Hepatocyte (in vitro differentiated cells): ENCODE results near the gene CCDC43.

Experiments
- EZH2phosphoT487 ChIP-seq: fragments of 200-600 bp; sonication (generic); IDR thresholded peaks from one replicate; pipeline ENCODE4 v1.6.1; 2018; ENCODE audit warnings: antibody characterized with exemption, mild to moderate bottlenecking, low read depth, moderate library complexity; ENCODE audit not compliant: unreplicated experiment, severe bottlenecking
- TF ChIP-seq, protein P1 (sequence below): fragments of 200-600 bp; sonication (generic); IDR thresholded peaks from 2 replicates; pipeline ENCODE4 v1.5.1; 2016; ENCODE audit warnings: antibody characterized with exemption, mild to moderate bottlenecking; ENCODE audit not compliant: poor library complexity

DNA sequence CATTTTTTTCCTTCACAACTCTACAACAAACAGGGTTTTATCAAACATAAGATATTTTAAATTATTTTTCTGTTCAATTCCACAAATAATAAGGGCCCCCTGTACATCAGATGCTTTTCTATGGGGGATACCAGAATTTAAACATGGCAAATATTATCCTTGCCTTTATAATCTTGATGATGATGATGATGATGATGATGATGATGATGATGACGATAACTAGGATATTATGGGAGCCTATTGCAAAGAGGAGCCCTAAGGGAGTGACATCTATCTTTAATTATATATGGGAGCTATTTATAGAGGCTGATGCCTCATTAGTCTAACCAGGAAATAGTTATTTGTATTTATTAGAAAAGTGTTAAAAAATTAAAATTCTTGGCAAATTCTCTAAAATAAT, 26.5 kb downstream of the CCDC43 start:
- TF ChIP-seq, protein P1, sequence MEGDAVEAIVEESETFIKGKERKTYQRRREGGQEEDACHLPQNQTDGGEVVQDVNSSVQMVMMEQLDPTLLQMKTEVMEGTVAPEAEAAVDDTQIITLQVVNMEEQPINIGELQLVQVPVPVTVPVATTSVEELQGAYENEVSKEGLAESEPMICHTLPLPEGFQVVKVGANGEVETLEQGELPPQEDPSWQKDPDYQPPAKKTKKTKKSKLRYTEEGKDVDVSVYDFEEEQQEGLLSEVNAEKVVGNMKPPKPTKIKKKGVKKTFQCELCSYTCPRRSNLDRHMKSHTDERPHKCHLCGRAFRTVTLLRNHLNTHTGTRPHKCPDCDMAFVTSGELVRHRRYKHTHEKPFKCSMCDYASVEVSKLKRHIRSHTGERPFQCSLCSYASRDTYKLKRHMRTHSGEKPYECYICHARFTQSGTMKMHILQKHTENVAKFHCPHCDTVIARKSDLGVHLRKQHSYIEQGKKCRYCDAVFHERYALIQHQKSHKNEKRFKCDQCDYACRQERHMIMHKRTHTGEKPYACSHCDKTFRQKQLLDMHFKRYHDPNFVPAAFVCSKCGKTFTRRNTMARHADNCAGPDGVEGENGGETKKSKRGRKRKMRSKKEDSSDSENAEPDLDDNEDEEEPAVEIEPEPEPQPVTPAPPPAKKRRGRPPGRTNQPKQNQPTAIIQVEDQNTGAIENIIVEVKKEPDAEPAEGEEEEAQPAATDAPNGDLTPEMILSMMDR = no peak
- no peak for TF ChIP-seq EZH2phosphoT487
